Measurements from ENCODE around the gene KIF3B. TPM values are rescaled to one million over a fixed set of nuclear protein-coding genes. Genes with fewer than 3 reads are reported as not detected.

KIF3B gene
- total and polyA plus RNA-seq, 2 of the 13 experiments (the other 11 are each of a cell fraction or from before 2014, with no cell fraction given) = 23.6 to 28.8 TPM

DNA sequence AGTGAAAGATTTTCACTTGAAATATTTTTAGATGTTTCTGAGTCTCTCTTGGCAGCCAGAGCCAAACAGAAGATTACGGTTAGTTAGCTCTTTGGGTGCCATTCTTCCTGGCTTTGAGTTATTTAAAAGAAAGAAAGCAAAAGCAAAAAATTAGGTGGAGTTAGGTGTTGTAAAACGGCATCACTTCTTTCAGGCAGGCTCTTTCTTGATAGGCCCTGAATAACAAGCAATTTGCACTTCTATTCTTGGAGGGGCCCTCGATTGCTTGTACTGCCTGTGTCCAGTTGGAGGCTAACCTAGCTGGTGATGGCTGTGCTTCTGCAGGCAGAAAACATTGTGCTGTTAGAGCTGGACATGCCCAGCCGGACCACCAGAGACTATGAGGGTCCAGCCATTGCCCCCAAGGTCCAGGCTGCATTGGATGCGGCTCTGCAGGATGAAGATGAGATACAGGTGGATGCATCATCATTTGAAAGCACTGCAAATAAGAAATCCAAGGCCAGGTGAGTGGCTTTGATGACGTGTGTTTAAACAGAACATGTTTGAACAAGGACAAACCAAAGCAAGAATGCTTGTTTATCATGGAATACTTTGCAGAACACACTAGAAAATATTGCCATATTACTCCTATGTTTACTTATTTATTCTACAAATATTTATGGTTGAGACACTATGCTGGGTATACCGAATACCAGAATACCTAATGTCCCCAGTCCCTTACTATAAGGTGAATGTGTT, 52.5 kb downstream of the KIF3B start (continued):
- TF ChIP-seq THAP8 (CRISPR knock-in tag; IDR thresholded peaks at IDR 0.05; ENCODE audit: borderline replicate concordance) (no peak), NPAS2 (CRISPR knock-in tag; IDR thresholded peaks at IDR 0.05; ENCODE audit: borderline replicate concordance) (no peak), THAP7 (CRISPR knock-in tag; IDR thresholded peaks at IDR 0.05) (no peak), PHF5A (CRISPR knock-in tag; IDR thresholded peaks at IDR 0.05; ENCODE audit: low read depth, unreplicated experiment) (peak; percentile 90), ZFX (CRISPR knock-in tag; IDR thresholded peaks at IDR 0.05; ENCODE audit: low read depth) (no peak), TFE3 (CRISPR knock-in tag; IDR thresholded peaks at IDR 0.05) (no peak), CREM (IDR thresholded peaks at IDR 0.05) (peak; percentile 96), CREM (CRISPR knock-in tag; IDR thresholded peaks at IDR 0.05) (no peak), ZNF766 (CRISPR knock-in tag; IDR thresholded peaks at IDR 0.05; ENCODE audit: borderline replicate concordance) (no peak), CBFB (CRISPR knock-in tag; IDR thresholded peaks at IDR 0.05) (0 out of 2 replicates have a peak, but pooled peaks have one; percentile 36), ZNF205 (CRISPR knock-in tag; IDR thresholded peaks at IDR 0.05) (0 out of 2 replicates have a peak, but pooled peaks have one; percentile 51), ATF7 (IDR thresholded peaks at IDR 0.05) (peak; percentile 77), ATF7 (CRISPR knock-in tag; IDR thresholded peaks at IDR 0.05) (no peak; the same call in 1 of the 2 replicates), ZNF224 (CRISPR knock-in tag; IDR thresholded peaks at IDR 0.05) (no peak)
- TF ChIP-seq, protein P1, sequence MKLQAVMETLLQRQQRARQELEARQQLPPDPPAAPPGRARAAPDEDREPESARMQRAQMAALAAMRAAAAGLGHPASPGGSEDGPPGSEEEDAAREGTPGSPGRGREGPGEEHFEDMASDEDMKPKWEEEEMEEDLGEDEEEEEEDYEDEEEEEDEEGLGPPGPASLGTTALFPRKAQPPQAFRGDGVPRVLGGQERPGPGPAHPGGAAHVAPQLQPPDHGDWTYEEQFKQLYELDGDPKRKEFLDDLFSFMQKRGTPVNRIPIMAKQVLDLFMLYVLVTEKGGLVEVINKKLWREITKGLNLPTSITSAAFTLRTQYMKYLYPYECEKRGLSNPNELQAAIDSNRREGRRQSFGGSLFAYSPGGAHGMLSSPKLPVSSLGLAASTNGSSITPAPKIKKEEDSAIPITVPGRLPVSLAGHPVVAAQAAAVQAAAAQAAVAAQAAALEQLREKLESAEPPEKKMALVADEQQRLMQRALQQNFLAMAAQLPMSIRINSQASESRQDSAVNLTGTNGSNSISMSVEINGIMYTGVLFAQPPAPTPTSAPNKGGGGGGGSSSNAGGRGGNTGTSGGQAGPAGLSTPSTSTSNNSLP (IDR thresholded peaks at IDR 0.05; ENCODE audit: low read depth, low read length) = peak; percentile 100
- TF ChIP-seq, protein P2, sequence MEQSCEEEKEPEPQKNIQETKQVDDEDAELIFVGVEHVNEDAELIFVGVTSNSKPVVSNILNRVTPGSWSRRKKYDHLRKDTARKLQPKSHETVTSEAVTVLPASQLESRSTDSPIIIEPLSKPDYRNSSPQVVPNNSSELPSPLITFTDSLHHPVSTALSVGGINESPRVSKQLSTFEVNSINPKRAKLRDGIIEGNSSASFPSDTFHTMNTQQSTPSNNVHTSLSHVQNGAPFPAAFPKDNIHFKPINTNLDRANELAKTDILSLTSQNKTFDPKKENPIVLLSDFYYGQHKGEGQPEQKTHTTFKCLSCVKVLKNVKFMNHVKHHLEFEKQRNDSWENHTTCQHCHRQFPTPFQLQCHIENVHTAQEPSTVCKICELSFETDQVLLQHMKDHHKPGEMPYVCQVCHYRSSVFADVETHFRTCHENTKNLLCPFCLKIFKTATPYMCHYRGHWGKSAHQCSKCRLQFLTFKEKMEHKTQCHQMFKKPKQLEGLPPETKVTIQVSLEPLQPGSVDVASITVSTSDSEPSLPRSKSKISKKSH (CRISPR knock-in tag; IDR thresholded peaks at IDR 0.05; ENCODE audit: borderline replicate concordance) = peak; percentile 47; the same call in 1 of the 2 replicates
